ENCODE measurements around the gene HOMER3.
"Not testable (repeated sequence)": the region's sequence is repeated elsewhere in the genome, so short reads cannot be mapped to it uniquely, and the experiment has no call there.

Gene HOMER3

GRCh38 chr19:18922228-18922985 is 18.6 kb downstream of the HOMER3 start:
- DNase-seq, result no peak

GRCh38 chr19:18921593-18921992 is 19.4 kb downstream of the HOMER3 start:
- no peak for DNase-seq

DNA sequence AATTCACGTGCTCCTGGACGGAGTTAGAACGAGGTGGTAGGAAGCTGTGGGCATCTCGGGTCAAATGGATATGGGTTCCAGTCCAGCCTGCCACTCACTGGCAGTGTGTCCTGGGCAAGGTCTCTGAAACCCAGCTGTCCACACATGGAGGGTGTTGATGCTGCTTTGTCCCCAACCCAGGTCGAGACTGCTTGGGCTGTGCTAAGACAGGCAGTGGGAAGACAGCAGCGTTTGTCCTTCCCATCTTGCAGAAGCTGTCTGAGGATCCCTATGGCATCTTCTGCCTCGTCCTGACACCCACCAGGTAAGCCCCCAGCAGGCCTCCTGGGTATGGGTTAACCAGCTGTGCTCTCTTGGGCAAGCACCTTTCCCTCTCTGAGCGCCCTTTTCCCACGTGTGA is 20.6 kb downstream of the HOMER3 start:
- no peak for DNase-seq

DNA sequence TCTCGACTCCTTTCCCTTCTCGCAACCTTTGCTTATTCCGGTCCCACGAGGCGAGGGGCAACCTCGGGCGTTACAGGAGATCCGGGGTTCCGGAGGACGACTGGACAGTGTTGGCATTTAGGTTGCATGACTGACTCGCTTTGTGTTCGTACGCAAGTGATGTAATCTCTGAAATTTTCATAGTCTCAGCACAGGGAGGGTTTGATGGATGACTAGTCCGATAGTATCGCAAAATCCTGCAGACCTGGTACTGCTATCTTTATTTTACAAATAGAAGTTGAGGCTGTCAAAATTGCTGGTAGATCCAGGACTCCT is 21.2 kb downstream of the HOMER3 start:
- no peak for DNase-seq

- peak; percentile 100 for DNase-seq
These were observed 21.7 kb downstream of the HOMER3 start, which contains the start of the genes COPE and DDX49 for GRCh38 chr19:18919086-18919899. COPE (minus strand) TSS chr19:18919387; CDS start chr19:18919348, 39 bp downstream. DDX49 (plus strand) TSS chr19:18919715; CDS start chr19:18919742, 27 bp downstream.

GRCh38 chr19:18917593-18917992 is 23.4 kb downstream of the HOMER3 start:
- DNase-seq, result not testable (repeated sequence)

DNA sequence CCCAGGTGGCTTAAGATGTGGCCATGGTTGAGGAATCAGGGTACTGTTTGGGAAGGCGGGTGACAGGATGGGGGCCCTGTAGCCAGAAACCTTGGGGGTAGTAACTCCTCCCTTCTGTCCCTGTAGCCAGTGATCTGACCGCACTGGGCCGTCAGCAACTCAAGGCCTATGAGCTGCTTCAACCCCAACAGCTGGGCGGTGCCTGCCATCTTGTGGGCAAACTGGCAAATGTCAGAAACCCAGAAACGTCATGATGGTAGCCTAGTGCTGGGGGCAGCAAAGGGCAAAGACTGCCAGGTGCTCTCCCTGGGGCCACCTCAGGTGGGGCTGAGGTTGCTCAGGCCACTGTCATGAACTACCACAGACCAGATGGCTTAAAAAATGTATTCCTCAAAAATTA is 25.4 kb downstream of the HOMER3 start:
- DNase-seq, result peak; percentile 53

DNA sequence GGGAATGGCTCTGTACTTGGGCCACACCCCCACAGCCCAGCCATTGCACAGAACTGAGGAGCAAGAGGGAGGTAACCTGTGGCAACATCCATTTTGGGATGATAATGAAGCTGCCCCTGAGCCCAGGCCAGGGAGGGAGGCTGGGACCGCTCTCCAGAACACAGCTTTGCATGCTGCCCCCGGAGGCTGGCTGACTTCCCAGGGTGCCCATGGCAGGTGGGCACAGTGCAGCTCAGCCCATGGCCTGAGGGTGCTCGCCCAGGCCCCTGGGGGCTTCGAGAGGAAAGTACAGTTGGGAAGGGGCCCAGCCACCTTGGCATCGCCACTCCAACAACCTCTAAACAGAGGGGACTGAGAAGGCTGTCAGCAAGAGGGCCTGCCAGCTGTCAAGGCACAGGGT is 27.6 kb downstream of the HOMER3 start:
- no peak for DNase-seq

DNA sequence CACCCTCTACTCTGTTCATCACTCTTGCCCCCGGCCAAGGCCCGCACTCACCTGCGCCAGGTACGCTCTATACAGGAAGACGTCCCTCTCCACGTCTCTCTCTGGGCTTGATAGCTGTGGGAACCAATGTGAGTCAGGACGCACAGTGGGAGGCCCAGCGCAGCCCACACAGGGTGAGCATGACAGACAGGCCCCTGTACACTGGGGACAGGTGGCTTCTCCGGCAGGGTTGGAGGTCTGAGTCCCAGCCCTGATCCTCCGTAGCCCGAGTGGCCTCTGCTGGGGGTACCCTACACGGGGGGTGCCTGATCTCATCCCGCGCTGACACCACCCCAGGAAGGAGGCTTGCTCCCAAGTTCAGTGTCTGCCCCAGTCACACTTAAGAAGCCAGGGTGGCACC is 28.1 kb downstream of the HOMER3 start:
- no peak for DNase-seq

DNA sequence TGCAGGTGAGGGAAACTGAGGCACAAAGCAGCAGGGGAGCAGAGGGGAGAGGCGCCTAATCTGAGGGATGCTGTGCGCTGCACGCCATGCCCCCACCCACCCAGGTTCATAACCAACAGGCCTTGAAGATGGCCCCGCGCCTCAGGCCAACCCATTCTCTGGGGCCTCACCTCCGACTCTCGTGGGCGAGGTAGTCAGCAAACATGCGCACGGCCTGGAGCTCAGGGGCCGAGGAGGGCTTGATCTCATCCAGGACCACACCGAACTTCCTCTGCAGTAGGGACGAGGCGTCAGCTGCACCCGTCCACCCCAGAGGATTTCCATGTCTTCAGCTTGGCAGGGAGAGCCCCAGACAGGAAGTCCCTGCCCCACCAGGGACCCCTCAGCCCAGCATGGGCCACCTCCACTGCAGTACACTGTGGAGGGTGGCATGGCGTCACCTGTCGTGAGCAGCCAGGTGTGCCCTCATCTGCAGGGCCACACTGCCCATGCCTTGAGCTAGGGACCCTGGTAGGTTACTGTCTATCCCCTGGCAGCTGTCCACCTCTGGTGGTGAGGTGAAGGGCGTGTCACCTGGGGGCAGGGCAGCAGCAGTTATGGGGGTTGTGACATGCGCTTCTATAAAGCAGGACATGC is 30.1 kb downstream of the HOMER3 start:
- no peak for DNase-seq

DNA sequence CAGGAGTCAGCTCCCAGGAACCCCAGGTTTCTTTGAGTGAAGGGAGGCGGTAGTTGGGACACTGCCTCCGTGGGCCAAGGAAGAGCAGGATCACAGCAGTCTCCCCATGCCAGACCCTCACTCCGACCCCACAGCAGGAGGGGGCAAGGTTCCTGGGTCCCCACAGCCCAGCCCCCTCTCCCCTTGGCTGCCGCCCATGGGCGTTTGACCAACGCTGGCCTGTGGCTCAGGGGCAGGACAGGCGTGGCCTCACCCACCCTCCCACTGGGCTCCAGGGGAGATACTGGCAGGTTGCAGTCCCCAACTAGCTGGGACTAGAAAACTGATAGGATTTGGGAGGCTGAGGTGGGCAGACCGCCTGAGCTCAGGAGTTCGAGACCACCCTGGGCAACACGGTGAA is 31.0 kb downstream of the HOMER3 start:
- no peak for DNase-seq

DNA sequence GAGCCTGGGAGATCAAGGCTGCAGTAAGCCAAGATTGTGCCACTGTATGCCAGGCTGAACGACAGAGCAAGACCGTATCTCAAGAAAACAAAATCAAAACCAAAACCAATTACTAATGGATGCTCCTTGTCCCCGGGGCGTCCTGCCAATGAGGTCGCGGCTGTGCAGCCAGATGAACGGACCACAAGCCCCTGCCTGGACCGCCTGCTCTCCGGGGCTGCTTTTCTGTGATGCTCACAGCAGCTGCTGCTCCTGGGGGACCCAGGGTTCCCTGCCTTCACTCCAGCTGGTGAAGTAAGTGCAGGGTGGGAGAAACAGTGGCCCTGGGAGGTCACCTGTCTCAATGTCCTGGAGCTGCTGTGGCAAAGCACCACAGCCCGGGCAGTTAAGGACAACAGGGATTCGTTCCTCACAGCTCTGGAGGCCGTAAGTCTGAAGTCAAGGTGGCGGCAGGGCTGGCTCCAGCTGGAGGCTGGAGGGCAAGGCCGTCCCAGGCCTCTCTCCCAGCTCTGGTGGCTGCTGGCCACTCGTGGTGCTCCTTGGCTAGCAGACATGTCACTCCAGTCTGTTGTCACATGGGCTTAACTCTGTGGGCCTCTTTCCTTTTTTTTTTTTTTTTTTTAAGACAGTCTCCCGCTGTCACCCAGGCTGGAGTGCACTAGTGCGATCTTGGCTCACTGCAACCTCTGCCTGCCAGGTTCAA is 31.9 kb downstream of the HOMER3 start:
- DNase-seq, result no peak

DNA sequence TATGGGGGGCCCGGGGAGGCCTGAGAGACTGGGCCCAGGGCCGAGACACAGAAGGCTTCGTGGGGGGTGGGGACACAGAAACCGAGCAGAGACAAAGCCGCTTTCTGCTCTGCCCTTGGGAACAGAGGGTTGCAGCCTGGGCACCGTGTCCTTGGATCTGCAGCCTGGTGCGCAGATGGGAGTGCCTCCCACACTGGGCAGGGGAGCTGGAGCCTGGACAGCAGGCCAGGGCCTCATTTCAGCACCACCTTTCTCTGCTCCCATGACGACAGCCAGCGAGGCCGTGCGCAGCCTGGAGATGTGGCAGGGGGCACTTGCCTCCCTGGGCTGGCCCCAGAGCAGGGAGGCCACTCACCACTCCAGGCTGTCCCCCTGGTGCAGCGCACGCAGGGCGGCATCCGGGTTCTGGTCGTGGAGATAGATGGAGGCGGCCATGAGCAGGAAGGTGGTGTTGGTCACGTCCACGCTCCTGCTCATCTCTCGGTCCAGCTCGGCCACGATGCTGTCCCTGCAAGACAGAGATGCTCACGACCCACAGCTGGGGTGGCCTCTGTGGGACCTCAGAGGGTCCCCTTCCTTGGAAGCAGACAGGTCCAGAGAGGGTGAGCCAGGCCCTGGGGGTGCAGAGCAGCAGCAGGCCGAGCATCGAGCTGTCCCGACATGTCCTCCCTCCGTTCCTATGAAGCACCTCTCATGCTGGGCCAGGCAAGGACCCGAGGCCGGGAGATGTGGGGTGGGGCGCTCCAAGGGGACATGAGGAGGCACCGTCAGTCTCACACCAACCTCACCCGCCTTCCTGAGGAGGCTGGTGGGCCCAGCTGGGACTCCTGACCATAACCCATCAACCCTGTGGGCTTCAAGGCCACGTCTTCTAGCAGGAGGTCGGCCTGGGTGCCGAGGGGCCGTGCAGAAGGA is 34.2 kb downstream of the HOMER3 start:
- no peak for DNase-seq

- no peak for DNase-seq
These were observed 35.3 kb downstream of the HOMER3 start for GRCh38 chr19:18905513-18906236.

- DNase-seq, result no peak
These were observed 36.0 kb downstream of the HOMER3 start for GRCh38 chr19:18905058-18905456.

- DNase-seq, result no peak
These were observed 36.5 kb downstream of the HOMER3 start for GRCh38 chr19:18904334-18905057.

DNA sequence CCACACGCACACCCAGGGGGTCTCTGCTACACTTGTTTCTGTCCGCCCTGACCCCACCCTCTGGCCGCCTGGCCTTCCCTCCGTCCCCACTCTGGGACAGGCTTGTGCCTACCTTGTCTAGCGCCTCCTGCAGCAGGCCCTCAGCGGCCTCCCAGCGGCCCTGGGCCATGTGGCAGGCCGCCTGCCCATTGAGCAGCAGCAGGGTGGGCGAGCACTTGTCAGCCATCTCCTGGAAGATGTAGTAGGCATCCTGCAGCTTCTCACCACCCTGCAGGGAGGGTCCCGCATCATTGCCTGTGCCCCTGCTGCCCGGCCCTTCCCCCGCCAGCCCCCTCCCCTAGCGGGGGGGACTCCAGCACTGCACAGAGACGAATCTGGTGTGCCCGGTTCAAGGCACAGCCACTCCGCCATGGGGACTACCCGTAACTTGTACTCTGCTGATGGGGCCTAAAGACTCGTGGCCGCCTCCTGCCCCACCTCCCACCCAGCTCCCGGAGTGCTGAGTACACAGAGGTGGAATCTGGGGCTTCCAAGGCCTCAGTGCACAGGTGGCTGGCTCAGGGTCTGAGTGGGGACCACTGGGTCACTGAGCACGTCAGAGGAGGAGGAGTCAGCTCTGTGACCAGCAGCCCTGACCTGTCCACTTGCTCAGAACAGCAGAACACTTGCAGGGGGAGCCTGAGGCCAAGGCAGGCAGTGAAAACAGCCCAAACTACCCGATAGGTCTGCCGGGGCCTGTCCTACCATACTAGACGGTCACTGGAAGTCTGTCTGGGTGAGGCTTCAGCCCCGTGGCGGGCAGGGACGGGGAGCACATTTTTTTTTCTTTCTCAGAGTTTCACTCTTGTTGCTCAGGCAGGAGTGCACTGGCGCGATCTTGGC is 37.6 kb downstream of the HOMER3 start:
- no peak for DNase-seq

DNA sequence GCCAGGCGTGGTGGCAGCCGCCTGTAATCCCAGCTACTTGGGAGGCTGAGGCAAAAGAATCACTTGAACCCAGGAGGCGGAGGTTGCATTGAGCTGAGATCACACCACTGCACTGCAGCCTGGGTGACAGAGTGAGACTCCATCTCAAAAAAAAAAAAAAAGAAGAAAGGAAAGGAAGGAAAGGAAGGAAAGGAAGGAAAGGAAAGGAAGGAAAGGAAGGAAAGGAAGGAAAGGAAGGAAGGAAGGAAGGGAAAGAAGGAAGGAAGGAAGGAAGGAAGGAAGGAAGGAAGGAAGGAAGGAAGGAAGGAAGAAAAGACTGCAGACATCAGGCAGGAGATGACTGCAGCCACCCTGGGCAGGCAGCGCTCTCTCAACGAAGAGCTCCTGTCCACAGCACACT is 38.5 kb downstream of the HOMER3 start:
- not testable (repeated sequence) for DNase-seq

GRCh38 chr19:18901491-18901890 is 39.5 kb downstream of the HOMER3 start:
- no peak for DNase-seq
